Neural crest cell (in vitro differentiated cells): ENCODE data around the gene HENMT1. TPM values are rescaled to one million over a fixed set of nuclear protein-coding genes. Genes with fewer than 3 reads are reported as not detected.

Source experiments
- DNase-seq: peaks from one replicate; pipeline ENCODE4 v3.0.0; 2021; ENCODE audit warnings: low read depth, mixed read lengths, low spot score
- H3K27ac Mint-ChIP-seq: one replicate; pipeline ENCODE4 v1.8.0; 2021; ENCODE audit warnings: mild to moderate bottlenecking, mixed read lengths; ENCODE audit not compliant: unreplicated experiment
- H3K27me3 Mint-ChIP-seq: 2 replicates; pipeline ENCODE4 v1.8.0; 2021; ENCODE audit warnings: low read depth, mild to moderate bottlenecking, mixed read lengths
- H3K36me3 Mint-ChIP-seq: 2 replicates; pipeline ENCODE4 v1.8.0; 2021; ENCODE audit warnings: low read depth, mild to moderate bottlenecking, mixed read lengths
- H3K4me1 Mint-ChIP-seq: 2 replicates; pipeline ENCODE4 v1.8.0; 2021; ENCODE audit warnings: mixed read lengths
- H3K4me3 Mint-ChIP-seq: one replicate; pipeline ENCODE4 v1.8.0; 2021; ENCODE audit warnings: mild to moderate bottlenecking, mixed read lengths
- H3K9me3 Mint-ChIP-seq: 2 replicates; pipeline ENCODE4 v1.8.0; 2021; ENCODE audit warnings: mixed read lengths
- CTCF ChIP-seq: fragments of 200-600 bp; sonication (generic); conservative IDR thresholded peaks from 2 replicates; pipeline ENCODE4 v1.5.0; 2021; ENCODE audit warnings: antibody characterized with exemption, mild to moderate bottlenecking
- total RNA-seq: library from RNA; stranded (reverse); gene quantifications from 2 replicates; pipeline ENCODE4 v1.2.1, GENCODE V29; 2021

The HENMT1 gene
- total RNA-seq, 1 donor from 2014 or later, result 9.0 TPM

DNA sequence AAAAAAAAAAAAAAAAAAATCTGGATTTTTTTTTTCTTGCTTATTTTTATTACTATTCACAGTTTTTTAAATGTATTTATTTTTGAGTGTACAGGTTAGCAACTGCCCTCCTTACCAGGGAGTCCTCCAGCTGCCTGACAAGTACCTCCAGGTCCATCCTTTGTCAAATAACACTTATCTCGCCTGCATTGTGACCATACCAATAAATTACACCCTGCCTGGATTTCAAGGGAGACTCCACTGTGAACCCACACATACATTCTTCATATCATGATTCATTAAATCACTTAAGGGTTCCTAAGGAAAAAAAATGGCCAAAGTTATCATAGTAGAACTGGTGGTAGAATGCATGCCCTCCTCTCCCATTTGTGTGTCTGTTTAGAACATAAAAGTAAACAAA lies 62.6 kb downstream of the HENMT1 start:
- H3K27ac Mint-ChIP-seq, result no peak overlapping the region
- no peaks in the 10 kb centered on the region for H3K9me3 Mint-ChIP-seq
- H3K36me3 Mint-ChIP-seq, result no peaks in the 10 kb centered on the region
- DNase-seq, result no peak
- no peaks in the 10 kb centered on the region for H3K27me3 Mint-ChIP-seq
- peaks cover 14% of the 10 kb centered on the region for H3K4me1 Mint-ChIP-seq
- H3K4me3 Mint-ChIP-seq, result no peak overlapping the region
- no peak for TF ChIP-seq CTCF

Other genes with a start within 250 kb of the HENMT1 start
- not detected in 2 replicates for gene NBPF6, start 210.8 kb downstream of the HENMT1 start, total RNA-seq
- 16.1 and 17.4 TPM in 2 replicates for gene EEIG2, start 101.0 kb downstream of the HENMT1 start, total RNA-seq
- gene PRPF38B, start 31.2 kb upstream of the HENMT1 start, total RNA-seq, result 55.2 and 58.5 TPM in 2 replicates
- not detected in 2 replicates for gene FNDC7, start 51.8 kb upstream of the HENMT1 start, total RNA-seq
- gene STXBP3, start 85.6 kb upstream of the HENMT1 start, total RNA-seq, result 31.5 and 32.2 TPM in 2 replicates
- 1.0 and 1.4 TPM in 2 replicates for gene AKNAD1, start 196.0 kb upstream of the HENMT1 start, total RNA-seq
- 29.0 and 33.8 TPM in 2 replicates for gene GPSM2, start 215.9 kb upstream of the HENMT1 start, total RNA-seq